Omental fat pad (tissue), 4 donors: Measurements from ENCODE around the gene ATF3. TPM values are rescaled to one million over a fixed set of nuclear protein-coding genes. Genes with fewer than 3 reads are reported as not detected.

ENCODE experiments used
- ATAC-seq: fragments of 150-250 bp; one replicate; pipeline ENCODE4 v1.9.1; 2016; ENCODE audit warnings: mild to moderate bottlenecking, moderate library complexity; ENCODE audit not compliant: low FRiP score
- DNase-seq: peaks from one replicate; pipeline ENCODE4 v3.0.0-alpha.2; 2019; ENCODE audit warnings: low spot score
- CTCF ChIP-seq, 3 donors: fragments of 450-650 bp; IDR thresholded peaks; one replicate each; pipeline ENCODE4 v1.5.1; 2016 to 2017; ENCODE audit warnings: antibody characterized with exemption in 3 of 3, mild to moderate bottlenecking in 3 of 3, moderate library complexity in 2 of 3
- total RNA-seq, 4 donors: library from RNA; depleted of rRNA; stranded (reverse); fragments of >200 nt; gene quantifications; one replicate each; pipeline ENCODE4 v1.1.0, GENCODE V29; 2016

ATF3 gene
- total RNA-seq, 4 donors from 2014 or later: 41.5 to 229 (median 77.5) TPM

- ATAC-seq (no peak), DNase-seq (no peak)
- no peak for TF ChIP-seq CTCF (IDR thresholded peaks at IDR 0.05)
These were observed 61.0 kb downstream of the ATF3 start for GRCh38 chr1:212669600-212669999.

- no peak for TF ChIP-seq CTCF (IDR thresholded peaks at IDR 0.05)
These were observed 61.7 kb downstream of the ATF3 start for GRCh38 chr1:212670301-212670700.

More at GRCh38 chr1:212670301-212670700, 61.7 kb downstream of the ATF3 start:
- ATAC-seq (no peak), DNase-seq (no peak)

Other genes starting within 250 kb of the ATF3 start
- 1 to 10 TPM; 3.4 to 6.2 (median 5.8) TPM for gene PACC1, start 193.9 kb upstream of the ATF3 start, total RNA-seq
- gene NENF, start 175.8 kb upstream of the ATF3 start, total RNA-seq: 10 to 100 TPM; 47.4 to 53.8 (median 52.1) TPM
- 10 to 100 TPM in 1 of 4 donors, 1 to 10 TPM in 3; 4.1 to 48.9 (median 4.8) TPM for gene BATF3, start 91.1 kb downstream of the ATF3 start, total RNA-seq
- 10 to 100 TPM; 17.8 to 32.2 (median 27.3) TPM for gene NSL1, start 183.0 kb downstream of the ATF3 start, total RNA-seq
- gene TATDN3, start 183.1 kb downstream of the ATF3 start, total RNA-seq: 10 to 100 TPM; 10.1 to 15.9 (median 13.3) TPM
- not detected for gene SPATA45, start 238.9 kb downstream of the ATF3 start, total RNA-seq
- 1 to 10 TPM; 3.2 to 7.2 (median 4.9) TPM for gene FLVCR1, start 249.5 kb downstream of the ATF3 start, total RNA-seq